SHP77 (cell line): ENCODE data around the gene NSG1.
"Not testable (repeated sequence)": the region's sequence is repeated elsewhere in the genome, so short reads cannot be mapped to it uniquely, and the experiment has no call there.

Source experiments
- DNase-seq, 2 experiments: peaks; one replicate each; lab custom pipeline; 2025; lab: John Stamatoyannopoulos, UW

NSG1 gene

DNA sequence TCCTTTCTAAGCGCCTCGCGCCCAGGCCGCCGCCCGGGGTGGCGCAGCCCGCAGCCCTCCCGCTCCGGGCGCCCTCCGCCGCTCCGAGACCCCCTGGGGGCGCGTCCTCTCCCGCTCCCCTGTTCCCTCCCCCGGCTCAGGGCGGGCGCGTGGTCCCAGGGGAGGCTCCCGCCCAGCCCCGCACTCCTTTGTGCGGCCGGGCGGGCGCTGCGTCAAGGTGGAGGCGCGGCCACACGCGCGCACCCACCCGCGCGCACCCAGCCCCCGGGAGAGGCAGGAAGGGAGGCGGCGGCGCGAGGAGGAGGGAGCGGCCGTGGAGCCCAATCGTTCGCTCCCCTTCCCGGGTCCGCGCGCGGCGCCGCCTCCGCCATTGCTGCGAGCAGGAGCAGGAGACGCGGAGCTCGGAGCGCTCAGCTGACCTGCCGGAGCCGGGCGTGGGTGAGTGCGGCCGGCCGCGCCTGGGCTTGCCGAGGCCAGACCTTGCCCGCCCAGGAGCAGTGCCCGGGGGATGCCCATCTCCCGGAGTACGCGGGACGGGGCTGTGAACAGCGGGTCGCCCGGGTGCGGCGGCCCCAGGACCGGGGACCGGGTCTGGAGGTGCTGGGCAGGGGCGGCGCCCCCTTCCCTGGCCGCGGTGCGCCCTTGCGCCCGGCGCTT is at the start of gene NSG1:
TSS of gene NSG1 (plus strand) at position 367 of the 657 bp plus-strand sequence. CDS start 528 bp downstream, outside the sequence.
- no peak for DNase-seq

- no peak for DNase-seq
Observed at GRCh38 chr4:4338210-4339001, 48.5 kb upstream of the NSG1 start.

- no peak for DNase-seq
Observed at GRCh38 chr4:4339504-4340085, 47.3 kb upstream of the NSG1 start.

GRCh38 chr4:4341861-4342650 is 44.8 kb upstream of the NSG1 start:
- DNase-seq = no peak

- no peak for DNase-seq
Observed at GRCh38 chr4:4343038-4343437, 43.9 kb upstream of the NSG1 start.

GRCh38 chr4:4344915-4345527 is 41.9 kb upstream of the NSG1 start:
- peak in 1 of 2 experiments; percentile 4 for DNase-seq

DNA sequence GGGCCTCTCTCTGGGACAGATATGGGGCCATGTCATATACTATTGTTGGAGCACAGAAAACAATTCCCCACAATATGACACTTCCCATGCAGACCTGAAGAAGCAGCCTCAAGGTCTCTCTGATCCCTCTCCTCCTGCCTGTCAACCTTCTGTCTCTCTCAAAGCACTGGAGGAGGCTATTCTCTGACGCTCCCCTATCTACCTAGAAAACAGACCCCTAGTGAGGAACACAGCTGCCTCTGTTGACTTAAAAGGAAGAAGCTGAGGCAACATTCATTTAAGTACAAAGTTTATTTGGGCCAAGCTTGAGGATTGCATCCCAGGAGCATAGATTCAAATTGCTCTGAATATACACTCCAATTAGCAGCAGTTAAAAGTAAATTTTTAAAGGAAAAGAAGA is 39.3 kb upstream of the NSG1 start:
- no peak for DNase-seq

DNA sequence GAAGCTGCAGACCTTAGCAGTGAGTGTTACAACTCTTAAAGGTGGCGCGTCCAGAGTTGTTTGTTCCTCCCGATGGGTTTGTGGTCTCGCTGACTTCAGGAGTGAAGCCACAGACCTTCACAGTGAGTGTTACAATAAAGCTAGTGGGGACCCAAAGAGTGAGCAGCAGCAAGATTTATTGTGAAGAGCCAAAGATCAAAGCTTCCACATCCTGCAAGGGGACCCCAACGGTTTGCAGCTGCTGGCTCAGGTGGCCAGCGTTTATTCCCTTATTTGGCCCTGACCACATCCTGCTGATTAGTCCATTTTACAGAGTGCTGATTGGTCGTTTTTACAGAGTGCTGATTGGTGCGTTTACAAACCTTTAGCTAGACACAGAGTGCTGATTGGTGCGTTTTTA is 38.3 kb upstream of the NSG1 start:
- DNase-seq = not testable (repeated sequence)

GRCh38 chr4:4349867-4350266 is 37.0 kb upstream of the NSG1 start:
- DNase-seq = no peak

GRCh38 chr4:4350909-4351308 is 36.0 kb upstream of the NSG1 start:
- no peak for DNase-seq

GRCh38 chr4:4355302-4355701 is 31.6 kb upstream of the NSG1 start:
- no peak for DNase-seq

DNA sequence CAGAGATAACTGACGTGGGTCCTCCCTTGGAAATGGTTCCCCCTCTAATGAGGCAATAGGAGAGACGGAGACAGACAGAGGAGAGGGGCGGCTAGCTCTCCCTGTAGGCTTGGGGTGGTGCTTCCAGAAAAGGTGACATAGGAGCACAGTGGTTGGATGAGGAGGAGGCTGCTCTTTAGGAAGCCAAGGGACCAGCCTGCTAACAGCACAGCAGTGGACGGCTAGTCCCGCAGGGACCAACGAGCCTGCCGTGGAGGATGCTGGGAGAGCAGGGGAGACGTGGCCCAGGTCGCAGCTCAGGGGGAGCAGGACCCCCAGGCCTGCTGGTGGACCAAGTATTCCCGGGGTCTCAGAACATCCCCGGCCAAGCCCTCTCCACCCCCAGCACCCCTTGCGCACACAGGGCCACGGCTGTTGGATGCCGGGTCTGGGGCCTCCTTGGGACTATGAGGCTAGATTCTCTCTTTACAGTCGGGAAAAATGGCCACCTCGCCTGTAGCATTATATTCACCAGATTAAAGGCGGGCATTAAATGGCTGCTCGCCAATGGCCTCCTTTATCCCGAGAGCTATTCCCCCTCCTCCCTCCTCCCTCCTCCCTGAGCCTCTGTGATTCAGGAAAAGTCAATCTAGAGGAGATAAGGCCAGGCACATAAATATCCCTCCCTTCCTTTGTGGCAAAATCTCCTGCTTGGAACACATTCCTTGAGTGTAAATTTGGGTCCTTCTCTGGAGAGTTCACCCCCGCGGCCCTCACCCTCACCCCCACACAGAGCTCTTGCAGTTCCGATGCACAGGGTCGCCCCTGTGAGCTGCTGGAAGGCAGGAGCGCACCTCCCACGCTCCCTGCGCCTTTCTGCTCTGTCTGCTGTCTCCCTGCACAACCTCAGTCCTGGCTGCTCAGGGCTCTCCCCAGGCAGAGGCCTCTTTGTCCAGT is 30.5 kb upstream of the NSG1 start:
- DNase-seq = no peak

GRCh38 chr4:4358093-4358854 is 28.6 kb upstream of the NSG1 start:
- no peak for DNase-seq

GRCh38 chr4:4361883-4362282 is 25.0 kb upstream of the NSG1 start:
- no peak for DNase-seq

- no peak for DNase-seq
Observed at GRCh38 chr4:4362991-4363697, 23.8 kb upstream of the NSG1 start.

GRCh38 chr4:4364061-4364460 is 22.8 kb upstream of the NSG1 start:
- no peak for DNase-seq

- DNase-seq = no peak
Observed at GRCh38 chr4:4364486-4365208, 22.3 kb upstream of the NSG1 start.

DNA sequence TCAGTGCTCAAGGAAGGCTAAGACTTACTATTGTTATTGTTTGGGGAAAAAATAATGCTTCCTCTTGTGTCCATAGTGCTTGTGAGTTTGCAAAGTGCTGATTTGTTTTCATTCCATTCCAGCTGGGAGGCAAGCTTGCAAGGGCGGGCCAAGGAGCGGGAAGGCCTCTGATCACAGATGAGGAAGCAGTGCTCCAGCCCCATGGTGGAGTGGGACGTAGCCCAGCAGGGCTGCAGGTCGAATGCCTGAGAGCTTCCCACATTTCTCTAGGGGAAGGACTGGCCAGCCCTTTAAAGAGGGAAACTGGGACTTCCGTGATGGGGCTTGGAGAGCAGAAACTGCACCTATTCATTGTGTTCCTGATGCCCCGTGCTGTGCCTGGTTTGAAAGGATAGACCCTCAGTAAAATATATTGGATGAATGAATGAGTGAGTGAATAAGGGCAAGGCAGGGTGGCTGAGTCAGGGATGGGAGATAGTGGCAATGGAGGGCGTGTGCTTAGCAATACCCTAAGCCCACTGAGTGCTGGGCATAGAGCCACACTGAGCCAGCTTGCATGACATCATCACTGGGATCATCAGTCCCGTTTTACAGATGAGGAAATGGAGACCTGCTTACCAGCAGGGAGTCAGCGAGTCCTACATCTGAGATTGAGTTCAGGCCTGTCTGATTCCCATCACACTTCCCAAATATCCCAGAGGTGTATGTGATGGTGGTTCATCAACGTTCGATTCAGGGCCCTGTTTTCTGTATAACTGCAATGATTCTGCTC is 17.9 kb upstream of the NSG1 start:
- DNase-seq = no peak
